ENCODE measurements around the gene IFITM5. TPM values are rescaled to one million over a fixed set of nuclear protein-coding genes. Genes with fewer than 3 reads are reported as not detected.

IFITM5 gene
- total and polyA plus RNA-seq, 2 of the 4 experiments (the other 2 are of a cell fraction) = not detected

DNA sequence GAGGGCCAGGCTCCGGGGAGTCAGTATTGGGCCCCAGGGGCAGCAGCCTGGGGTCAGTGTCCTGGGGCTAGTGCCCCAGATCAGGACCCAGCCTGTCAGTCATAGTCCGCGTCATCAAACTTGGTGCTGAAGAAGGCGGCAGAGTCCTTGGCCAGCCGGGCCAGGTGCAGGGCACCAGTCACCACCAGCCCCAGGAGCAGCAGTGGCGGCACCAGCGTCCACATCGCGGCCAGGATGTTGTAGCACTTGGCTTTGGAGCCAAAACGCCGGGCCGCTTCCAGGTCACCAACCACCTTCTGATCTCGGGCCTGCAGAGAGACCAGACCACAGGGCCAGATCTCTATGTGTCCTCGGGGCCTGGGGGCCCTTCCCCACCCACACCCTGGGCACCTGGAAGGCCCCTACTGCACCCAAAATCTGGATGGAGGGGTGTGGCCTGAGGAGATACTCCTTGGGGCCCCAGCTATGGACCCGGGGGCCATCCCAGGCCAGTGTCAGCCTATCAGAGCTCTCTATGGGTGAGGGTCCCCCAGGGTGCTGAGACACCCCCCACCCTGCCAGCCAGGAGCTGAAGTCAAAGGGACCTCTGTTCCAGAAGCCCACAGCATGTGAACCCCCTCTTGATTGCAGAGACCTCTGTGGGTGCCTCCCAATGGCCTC lies 790 bp downstream of the IFITM5 start:
- in situ Hi-C loops (cut with MboI; ENCODE audit: low sequenced_read_pairs) = no loop called here
- dilution Hi-C loops (cut with HindIII; ENCODE audit: low sequenced_read_pairs, unreplicated experiment) = no loop called here
- Histone ChIP-seq H2AFZ (replicated peaks; ENCODE audit: low read length, poor library complexity) (no peak overlapping the region), H3K79me1 (ENCODE audit: low read depth in 1 of 2, low read length in 2 of 2) (no peaks in the 10 kb centered on the region), H3K27me3 (ENCODE audit: control insufficient read depth, insufficient read depth, low read length) (peaks cover 8% of the 10 kb centered on the region), H3K9ac (ENCODE audit: low read depth, low read length) (no peak overlapping the region), H2AK5ac (ENCODE audit: low read depth, low read length) (no peak overlapping the region), H4K20me1 (ENCODE audit: insufficient read depth, low read length) (no peaks in the 10 kb centered on the region), H2BK5ac (ENCODE audit: low read depth, low read length, poor library complexity, severe bottlenecking) (no peak overlapping the region), H4K91ac (ENCODE audit: insufficient read depth, low read depth, low read length) (no peak overlapping the region), H4K5ac (ENCODE audit: low read depth, low read length) (no peak overlapping the region), H3K56ac (ENCODE audit: extremely low read depth, insufficient read depth, low read length) (no peak overlapping the region), H3K4ac (ENCODE audit: low read depth, low read length) (no peak overlapping the region), H3K36me3 (ENCODE audit: control insufficient read depth, insufficient read depth, low read length) (peaks cover 10% of the 10 kb centered on the region), H2BK15ac (ENCODE audit: low read depth, low read length) (no peak overlapping the region), H3K9me1 (ENCODE audit: insufficient read depth, low read length) (no peaks in the 10 kb centered on the region), H3K27ac (ENCODE audit: insufficient read depth, low read length) (no peak overlapping the region), H2BK120ac (ENCODE audit: low read depth, low read length) (no peak overlapping the region), H3K9me3 (ENCODE audit: control insufficient read depth, insufficient read depth, low read length) (no peaks in the 10 kb centered on the region), H3K4me3 (ENCODE audit: insufficient read depth, low read depth, low read length) (no peak overlapping the region), H2AK9ac (replicated peaks; ENCODE audit: low read depth, low read length, poor library complexity) (no peak overlapping the region), H3K4me2 (ENCODE audit: low read depth, low read length) (no peak overlapping the region), H3K18ac (ENCODE audit: low read depth, low read length) (no peak overlapping the region), H2BK20ac (ENCODE audit: low read depth, low read length) (no peak overlapping the region), H3K23ac (ENCODE audit: low read depth, low read length) (no peak overlapping the region), H3K14ac (replicated peaks; ENCODE audit: low read depth, low read length) (no peak overlapping the region), H4K8ac (ENCODE audit: low read depth in 2 of 2, low read length in 2 of 2) (no peak overlapping the region), H3K4me1 (ENCODE audit: control insufficient read depth, insufficient read depth, low read length) (no peaks in the 10 kb centered on the region; the same call in 1 of the 2 replicates)
- WGBS, 2 experiments (ENCODE audit: extremely low coverage in 2 of 2, insufficient read length in 1 of 2) = 88% methylated on average over 7 of the region's 15 CpGs; no CpG with 5 or more reads in 1 of the 2 experiments
- intact Hi-C loops (cut with micrococcal nuclease) = no loop called here
- ChIA-PET POLR2A (ENCODE audit: unreplicated experiment) (no interaction called here), CTCF (no interaction called here)
- ATAC-seq (ENCODE audit: low read depth) (no peak), DNase-seq (no peak)
- TF ChIP-seq RCOR1 (IDR thresholded peaks at IDR 0.05; ENCODE audit: insufficient replicate concordance, low read length) (no peak), SMC3 (IDR thresholded peaks at IDR 0.05; ENCODE audit: low read depth, low read length) (no peak), CEBPB (IDR thresholded peaks at IDR 0.05; ENCODE audit: low read depth, low read length) (no peak), POLR2A (IDR thresholded peaks at IDR 0.05; ENCODE audit: low read depth, low read length) (no peak)
- TF ChIP-seq, protein P1, sequence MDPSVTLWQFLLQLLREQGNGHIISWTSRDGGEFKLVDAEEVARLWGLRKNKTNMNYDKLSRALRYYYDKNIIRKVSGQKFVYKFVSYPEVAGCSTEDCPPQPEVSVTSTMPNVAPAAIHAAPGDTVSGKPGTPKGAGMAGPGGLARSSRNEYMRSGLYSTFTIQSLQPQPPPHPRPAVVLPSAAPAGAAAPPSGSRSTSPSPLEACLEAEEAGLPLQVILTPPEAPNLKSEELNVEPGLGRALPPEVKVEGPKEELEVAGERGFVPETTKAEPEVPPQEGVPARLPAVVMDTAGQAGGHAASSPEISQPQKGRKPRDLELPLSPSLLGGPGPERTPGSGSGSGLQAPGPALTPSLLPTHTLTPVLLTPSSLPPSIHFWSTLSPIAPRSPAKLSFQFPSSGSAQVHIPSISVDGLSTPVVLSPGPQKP (IDR thresholded peaks at IDR 0.05; ENCODE audit: borderline replicate concordance, low read depth, low read length) = no peak
- no TSS peak for BruUV-seq (replicated peaks)
